ENCODE measurements around the gene GRIN3B. TPM values are rescaled to one million over a fixed set of nuclear protein-coding genes. Genes with fewer than 3 reads are reported as not detected.
A peak's percentile ranks its signal among the peaks of the same experiment; 100 is the strongest.

GRIN3B gene
- total RNA-seq, 1 donor from 2014 or later: 0.65 TPM

DNA sequence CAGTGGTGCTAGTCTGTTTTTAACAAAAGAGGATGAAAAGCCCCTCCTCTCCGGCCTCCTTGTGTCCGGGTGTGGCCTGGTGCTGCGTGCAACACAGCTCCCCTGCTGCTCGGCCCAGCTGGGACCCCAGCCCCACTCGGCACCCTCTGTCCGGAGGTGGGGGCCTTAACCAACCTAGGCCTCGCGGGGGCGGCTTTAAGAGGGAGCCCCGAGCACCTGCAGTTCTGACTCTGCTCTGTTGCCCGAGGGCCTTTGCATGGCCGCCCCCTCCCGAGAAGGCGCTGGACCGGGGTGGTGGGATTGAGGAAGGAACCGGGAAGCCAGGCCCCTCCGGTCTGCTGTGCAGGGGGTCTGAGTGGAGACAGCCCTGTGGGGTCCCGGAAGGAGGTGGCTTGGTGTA is 5.7 kb upstream of the GRIN3B start:
- Mint-ChIP-seq H3K4me3 (no peak overlapping the region), H3K27me3 (peaks cover 37% of the 10 kb centered on the region), H3K36me3 (peaks cover 3% of the 10 kb centered on the region), H3K4me1 (ENCODE audit: unreplicated experiment) (peaks cover 5% of the 10 kb centered on the region), H3K9me3 (no peaks in the 10 kb centered on the region), H3K27ac (no peak overlapping the region)
- TF ChIP-seq, protein P1, sequence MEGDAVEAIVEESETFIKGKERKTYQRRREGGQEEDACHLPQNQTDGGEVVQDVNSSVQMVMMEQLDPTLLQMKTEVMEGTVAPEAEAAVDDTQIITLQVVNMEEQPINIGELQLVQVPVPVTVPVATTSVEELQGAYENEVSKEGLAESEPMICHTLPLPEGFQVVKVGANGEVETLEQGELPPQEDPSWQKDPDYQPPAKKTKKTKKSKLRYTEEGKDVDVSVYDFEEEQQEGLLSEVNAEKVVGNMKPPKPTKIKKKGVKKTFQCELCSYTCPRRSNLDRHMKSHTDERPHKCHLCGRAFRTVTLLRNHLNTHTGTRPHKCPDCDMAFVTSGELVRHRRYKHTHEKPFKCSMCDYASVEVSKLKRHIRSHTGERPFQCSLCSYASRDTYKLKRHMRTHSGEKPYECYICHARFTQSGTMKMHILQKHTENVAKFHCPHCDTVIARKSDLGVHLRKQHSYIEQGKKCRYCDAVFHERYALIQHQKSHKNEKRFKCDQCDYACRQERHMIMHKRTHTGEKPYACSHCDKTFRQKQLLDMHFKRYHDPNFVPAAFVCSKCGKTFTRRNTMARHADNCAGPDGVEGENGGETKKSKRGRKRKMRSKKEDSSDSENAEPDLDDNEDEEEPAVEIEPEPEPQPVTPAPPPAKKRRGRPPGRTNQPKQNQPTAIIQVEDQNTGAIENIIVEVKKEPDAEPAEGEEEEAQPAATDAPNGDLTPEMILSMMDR (conservative IDR thresholded peaks at IDR 0.05): no peak
- no peak for DNase-seq (ENCODE audit: extremely low spot score, unreplicated experiment)

DNA sequence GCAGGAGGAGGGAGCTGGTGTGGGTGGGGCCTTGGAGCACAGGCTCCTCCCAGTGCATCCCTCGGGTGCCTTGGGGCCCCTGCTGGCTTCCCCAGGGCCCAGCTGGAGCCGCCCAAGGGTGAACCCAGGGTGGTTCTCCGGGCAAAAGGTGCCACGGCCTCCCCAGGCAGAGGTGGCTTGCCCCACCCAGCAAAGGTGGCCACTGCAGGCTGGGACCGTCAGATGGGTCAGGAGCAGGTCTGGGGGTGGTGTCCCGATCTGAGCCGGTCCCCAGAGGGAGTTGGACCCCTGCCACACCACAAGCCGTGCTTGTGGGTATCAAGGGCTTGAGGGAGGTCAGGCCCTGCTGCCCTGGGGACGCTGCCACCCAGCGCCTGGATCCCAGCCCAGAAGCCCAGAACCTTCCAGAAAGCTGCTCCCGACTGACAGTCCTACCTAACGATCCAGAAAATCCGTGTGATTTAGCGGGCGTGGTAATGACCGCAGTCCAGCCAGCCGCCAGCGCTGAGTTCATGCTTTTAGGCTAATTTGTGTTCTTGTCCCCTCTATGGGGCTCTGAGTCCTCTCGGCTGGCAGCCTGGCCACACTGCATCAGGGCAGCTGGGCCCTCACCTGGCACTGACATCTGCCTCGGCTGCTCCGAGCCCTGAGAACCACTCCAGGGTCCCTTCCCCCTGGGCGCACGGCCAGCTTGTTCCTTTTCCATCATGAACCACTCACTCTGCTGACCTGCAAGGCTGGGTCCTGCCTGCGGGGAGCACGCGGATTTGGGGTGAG is 5.0 kb upstream of the GRIN3B start:
- H3K4me3 Mint-ChIP-seq: no peak overlapping the region
- H3K36me3 Mint-ChIP-seq: peaks cover 3% of the 10 kb centered on the region
- no peak for DNase-seq (ENCODE audit: extremely low spot score, unreplicated experiment)
- TF ChIP-seq, protein P1 (conservative IDR thresholded peaks at IDR 0.05): no peak
- H3K4me1 Mint-ChIP-seq (ENCODE audit: unreplicated experiment): peaks cover 5% of the 10 kb centered on the region
- peaks cover 42% of the 10 kb centered on the region for H3K27me3 Mint-ChIP-seq
- H3K27ac Mint-ChIP-seq: no peak overlapping the region
- no peaks in the 10 kb centered on the region for H3K9me3 Mint-ChIP-seq

DNA sequence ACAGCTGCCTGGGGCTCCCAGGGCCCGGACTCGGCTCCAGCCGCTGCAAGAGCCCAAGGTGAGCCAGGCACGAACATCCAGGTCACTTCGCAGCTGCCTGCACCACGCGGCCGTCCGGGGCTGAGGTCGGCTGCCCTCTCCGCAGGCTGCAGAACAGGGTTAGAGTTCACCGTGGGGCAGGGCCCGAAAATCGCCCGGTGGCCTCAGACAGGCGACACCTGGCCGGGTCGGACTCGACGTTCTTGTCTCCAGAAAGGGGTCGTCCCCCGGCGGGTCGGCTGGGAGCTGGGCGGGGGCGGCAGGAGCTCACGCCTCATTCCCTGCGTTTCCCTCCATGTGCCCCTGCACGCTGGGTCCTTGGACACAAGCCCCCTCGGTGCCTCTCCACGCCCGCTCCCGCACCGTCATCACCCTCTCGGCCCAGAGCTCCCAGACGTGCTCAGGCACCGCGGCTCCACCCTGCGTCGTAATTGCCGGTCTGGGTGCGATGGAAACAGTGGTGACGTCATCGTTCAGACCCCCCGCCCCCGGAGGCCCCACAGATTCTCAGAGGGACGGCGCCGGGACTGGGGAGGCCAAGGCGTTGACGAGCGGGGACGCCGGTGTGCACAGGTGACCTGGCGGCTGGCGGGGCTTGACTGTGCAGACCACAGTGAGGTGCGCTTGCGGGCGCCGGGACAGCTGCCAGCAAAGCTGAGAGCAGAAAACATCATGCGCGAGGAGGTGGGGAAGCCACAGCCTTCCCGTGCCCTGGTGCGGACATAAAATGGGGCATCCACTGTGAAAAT is 4.0 kb upstream of the GRIN3B start:
- no peak for DNase-seq (ENCODE audit: extremely low spot score, unreplicated experiment)
- TF ChIP-seq, protein P1 (conservative IDR thresholded peaks at IDR 0.05): no peak
- no peaks in the 10 kb centered on the region for H3K9me3 Mint-ChIP-seq
- peaks cover 3% of the 10 kb centered on the region for H3K36me3 Mint-ChIP-seq
- peaks cover 44% of the 10 kb centered on the region for H3K27me3 Mint-ChIP-seq
- H3K4me1 Mint-ChIP-seq (ENCODE audit: unreplicated experiment): peaks cover 5% of the 10 kb centered on the region
- no peak overlapping the region for H3K27ac Mint-ChIP-seq
- peak overlapping the region; percentile 55 for H3K4me3 Mint-ChIP-seq

DNA sequence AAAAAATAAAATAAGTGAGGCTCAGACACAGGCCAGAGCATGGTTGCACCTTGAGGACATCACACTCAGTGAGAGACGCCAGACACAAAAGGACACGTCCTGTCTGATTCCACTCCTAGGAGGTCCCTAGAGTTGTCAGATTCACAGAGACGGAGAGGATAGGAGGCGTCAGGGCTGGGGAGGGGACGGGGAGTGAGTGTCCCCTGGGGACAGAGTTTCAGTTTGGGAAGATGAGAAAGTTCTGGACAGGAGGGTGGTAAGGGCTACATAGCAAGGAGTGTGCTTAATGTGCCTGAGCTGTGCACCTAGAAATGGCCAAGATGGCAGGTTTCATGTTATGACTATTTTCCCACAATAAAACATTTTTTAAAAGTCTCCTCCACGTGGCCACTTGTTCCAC is 2.2 kb upstream of the GRIN3B start:
- Mint-ChIP-seq H3K27me3 (peaks cover 52% of the 10 kb centered on the region), H3K36me3 (no peaks in the 10 kb centered on the region), H3K9me3 (no peaks in the 10 kb centered on the region), H3K4me3 (peak overlapping the region; percentile 65), H3K4me1 (ENCODE audit: unreplicated experiment) (peaks cover 5% of the 10 kb centered on the region), H3K27ac (no peak overlapping the region)
- DNase-seq (ENCODE audit: extremely low spot score, unreplicated experiment): no peak
- TF ChIP-seq, protein P1 (conservative IDR thresholded peaks at IDR 0.05): no peak

DNA sequence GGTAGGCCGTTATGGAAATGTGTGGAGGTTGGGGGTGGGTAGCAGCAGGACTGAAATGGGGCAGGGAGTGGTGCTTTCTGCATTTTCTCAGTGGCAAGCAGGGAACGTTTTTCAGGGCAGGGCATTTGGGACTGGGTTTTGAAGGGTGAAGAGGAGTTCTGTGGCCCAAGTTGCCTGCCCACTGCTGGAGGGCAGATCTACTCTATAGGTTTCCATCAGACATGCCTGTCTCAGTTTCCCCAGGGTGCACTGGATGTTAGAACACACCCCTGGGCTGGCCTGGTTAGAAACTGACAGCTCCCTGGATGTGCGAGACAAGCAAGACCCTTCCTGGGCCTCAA is 870 bp upstream of the GRIN3B start:
- Mint-ChIP-seq H3K27me3 (peaks cover 52% of the 10 kb centered on the region), H3K4me1 (ENCODE audit: unreplicated experiment) (peaks cover 5% of the 10 kb centered on the region), H3K4me3 (peak overlapping the region; percentile 76), H3K27ac (no peak overlapping the region), H3K9me3 (no peaks in the 10 kb centered on the region), H3K36me3 (no peaks in the 10 kb centered on the region)
- no peak for DNase-seq (ENCODE audit: extremely low spot score, unreplicated experiment)
- TF ChIP-seq, protein P1 (conservative IDR thresholded peaks at IDR 0.05): no peak
